OCI-LY1 (cell line): ENCODE results near the gene SIRPG.

Source experiments
- CTCF ChIP-seq: fragments of 200-600 bp; sonication (generic), shearing (Covaris generic); IDR thresholded peaks from 2 replicates; pipeline ENCODE4 v1.5.1; 2017; ENCODE audit warnings: mild to moderate bottlenecking, antibody characterized with exemption, low read length, moderate library complexity, mixed read lengths
- EZH2 ChIP-seq: fragments of 200-600 bp; sonication (generic), shearing (Covaris generic); IDR thresholded peaks from 2 replicates; pipeline ENCODE4 v1.8.0; 2017; ENCODE audit warnings: borderline replicate concordance, mixed run types, mild to moderate bottlenecking, antibody characterized with exemption, low read length, moderate library complexity, mixed read lengths

- TF ChIP-seq EZH2 (no peak), CTCF (no peak)
These were observed 62.2 kb downstream of the SIRPG start for GRCh38 chr20:1595333-1595732.
